Left hindlimb (tissue), 1 donor: Measurements from ENCODE around the gene FUT9.

Source experiments
- DNase-seq: peaks from one replicate; pipeline ENCODE4 v3.0.0-alpha.2; 2018

FUT9 gene

GRCh38 chr6:96015518-96016333, at the start of gene FUT9:
Gene FUT9 (plus strand): TSS chr6:96015974. CDS start chr6:96203156, 187,182 bp downstream.
- peak; percentile 31 for DNase-seq

GRCh38 chr6:95967594-95967993, 48.2 kb upstream of the FUT9 start:
- DNase-seq = no peak

- DNase-seq = no peak
Measured at GRCh38 chr6:95973976-95974375, 41.8 kb upstream of the FUT9 start.

- DNase-seq = no peak
Measured at GRCh38 chr6:95978230-95978629, 37.5 kb upstream of the FUT9 start.

- no peak for DNase-seq
Measured at GRCh38 chr6:95991906-95992305, 23.9 kb upstream of the FUT9 start.

- DNase-seq = no peak
Measured at GRCh38 chr6:95994151-95994550, 21.6 kb upstream of the FUT9 start.

- DNase-seq = no peak
Measured at GRCh38 chr6:95998133-95998532, 17.6 kb upstream of the FUT9 start.

- DNase-seq = no peak
Measured at GRCh38 chr6:96001891-96002575, 13.7 kb upstream of the FUT9 start.

- no peak for DNase-seq
Measured at GRCh38 chr6:96002576-96002910, 13.2 kb upstream of the FUT9 start.

GRCh38 chr6:96002912-96003311, 12.9 kb upstream of the FUT9 start:
- DNase-seq = no peak

GRCh38 chr6:96007663-96008062, 8.1 kb upstream of the FUT9 start:
- DNase-seq = no peak

GRCh38 chr6:96013531-96013930, 2.2 kb upstream of the FUT9 start:
- no peak for DNase-seq

GRCh38 chr6:96014846-96015517, 792 bp upstream of the FUT9 start:
- DNase-seq = no peak

GRCh38 chr6:96016334-96017069, 728 bp downstream of the FUT9 start:
- no peak for DNase-seq

- DNase-seq = no peak
Measured at GRCh38 chr6:96017070-96017359, 1.2 kb downstream of the FUT9 start.

- DNase-seq = no peak
Measured at GRCh38 chr6:96022225-96022624, 6.5 kb downstream of the FUT9 start.

- no peak for DNase-seq
Measured at GRCh38 chr6:96032661-96033060, 16.9 kb downstream of the FUT9 start.

GRCh38 chr6:96051555-96051954, 35.8 kb downstream of the FUT9 start:
- no peak for DNase-seq

GRCh38 chr6:96058082-96058481, 42.3 kb downstream of the FUT9 start:
- DNase-seq = no peak

GRCh38 chr6:96059586-96059985, 43.8 kb downstream of the FUT9 start:
- no peak for DNase-seq

- no peak for DNase-seq
Measured at GRCh38 chr6:96060249-96060648, 44.5 kb downstream of the FUT9 start.

- no peak for DNase-seq
Measured at GRCh38 chr6:96065213-96065612, 49.4 kb downstream of the FUT9 start.

- no peak for DNase-seq
Measured at GRCh38 chr6:96066376-96066775, 50.6 kb downstream of the FUT9 start.

- no peak for DNase-seq
Measured at GRCh38 chr6:96073555-96073954, 57.8 kb downstream of the FUT9 start.
